Activated CD4-positive, alpha-beta T cell treated with anti-CD3 and anti-CD28 coated beads for 1 hour (primary cell): ENCODE data around the gene KCNJ12.
"Not testable (repeated sequence)": the region's sequence is repeated elsewhere in the genome, so short reads cannot be mapped to it uniquely, and the experiment has no call there.

Experiments
- DNase-seq: peaks from one replicate; pipeline ENCODE4 v3.0.0-alpha.2; 2020

Gene KCNJ12

DNA sequence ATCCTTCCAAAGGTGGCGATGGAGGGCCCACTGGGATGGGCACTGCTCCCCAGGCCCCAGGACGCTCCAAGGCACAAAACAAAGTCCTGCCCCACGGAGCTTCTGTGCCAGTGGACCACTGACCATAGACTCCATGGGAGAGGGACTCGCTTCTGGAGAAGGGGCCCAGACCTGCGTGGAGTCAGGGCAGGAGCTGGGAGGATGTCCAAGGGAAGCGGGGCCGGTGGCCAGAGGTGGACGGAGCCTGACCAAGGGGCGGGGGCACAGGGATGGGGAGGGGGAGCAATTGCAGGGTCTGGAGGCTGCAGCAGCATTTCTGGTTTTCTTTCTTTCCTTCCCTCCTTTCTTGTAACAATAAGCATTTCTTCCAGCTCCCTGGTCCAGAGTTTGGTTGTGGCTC lies 14.1 kb downstream of the KCNJ12 start:
- no peak for DNase-seq

DNA sequence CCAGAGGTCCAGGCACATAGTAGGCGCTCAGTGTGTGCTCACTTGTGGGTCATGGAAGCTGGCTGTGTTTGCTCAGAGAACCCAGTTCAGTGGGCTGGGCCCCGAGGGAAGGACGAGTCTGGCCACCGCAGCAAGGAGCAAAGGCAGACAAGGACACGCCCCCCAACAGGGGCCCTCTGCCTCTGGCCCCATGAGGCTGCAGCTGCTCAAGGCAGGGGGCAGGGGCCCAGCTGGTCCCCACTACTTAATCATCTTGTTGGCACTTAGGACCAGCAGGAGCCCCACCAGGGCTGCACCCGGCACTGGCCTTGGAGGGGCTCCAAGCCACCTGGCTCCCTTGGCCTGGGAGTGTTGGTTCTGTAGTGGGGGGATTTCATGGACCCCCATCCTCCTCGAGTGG lies 16.1 kb downstream of the KCNJ12 start:
- DNase-seq = no peak

DNA sequence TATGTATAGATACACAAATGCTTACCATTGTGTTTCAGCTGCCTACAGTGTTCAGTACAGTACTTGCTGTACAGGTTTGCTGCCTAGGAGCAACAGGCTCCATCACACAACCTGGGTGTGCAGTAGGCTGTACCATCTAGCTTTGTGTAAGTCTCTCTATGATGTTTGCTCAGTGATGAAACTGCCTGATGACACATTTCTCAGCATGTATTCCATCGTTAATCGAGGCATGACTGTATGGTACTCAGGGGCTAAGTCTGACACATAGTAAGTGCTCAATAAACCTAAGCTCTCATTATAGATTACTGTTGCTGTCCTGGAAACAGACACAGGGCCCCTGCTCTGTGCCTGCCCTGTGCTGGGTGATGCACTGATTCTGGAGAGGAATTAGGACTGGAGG lies 18.1 kb downstream of the KCNJ12 start:
- DNase-seq = no peak

DNA sequence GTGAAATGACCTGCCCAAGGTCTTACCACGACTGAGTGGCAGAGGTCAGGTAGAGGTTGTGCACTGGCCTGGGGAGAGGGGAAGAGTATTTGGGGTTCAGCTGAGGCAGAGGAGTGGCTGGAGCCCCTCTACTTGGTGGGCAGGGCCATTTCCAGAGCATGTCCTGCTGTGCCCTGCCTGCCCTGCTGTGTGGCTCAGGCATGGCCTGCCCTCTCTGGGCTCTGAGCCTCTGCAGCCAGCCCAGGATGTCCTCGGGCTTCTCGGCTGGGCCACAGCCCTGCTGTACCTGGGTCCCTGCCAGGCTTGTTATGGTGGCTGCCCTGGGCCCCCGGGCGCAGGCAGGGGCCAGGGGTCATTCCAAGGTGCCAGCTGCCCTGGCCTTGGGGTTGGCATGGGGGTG lies 19.6 kb downstream of the KCNJ12 start:
- DNase-seq = no peak

DNA sequence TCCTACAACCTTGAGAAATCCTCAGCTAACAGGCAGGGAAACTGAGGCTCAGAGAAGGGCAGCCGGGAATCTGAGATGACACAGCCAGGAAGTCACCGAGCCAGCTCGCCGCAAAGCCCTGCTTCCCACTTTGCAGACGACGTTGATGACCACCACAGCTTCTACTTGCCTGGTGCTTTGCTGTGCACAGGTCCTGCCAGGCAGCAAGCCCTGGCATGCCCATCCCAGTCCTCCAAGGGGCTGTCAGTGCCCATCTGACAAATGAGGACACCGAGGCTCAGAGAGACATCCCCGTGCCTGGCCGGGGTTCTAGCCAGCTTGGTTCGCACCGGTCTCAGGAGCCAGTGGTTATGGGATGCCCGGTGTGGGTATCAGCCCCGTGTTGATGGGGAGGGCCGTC lies 20.1 kb downstream of the KCNJ12 start:
- no peak for DNase-seq

DNA sequence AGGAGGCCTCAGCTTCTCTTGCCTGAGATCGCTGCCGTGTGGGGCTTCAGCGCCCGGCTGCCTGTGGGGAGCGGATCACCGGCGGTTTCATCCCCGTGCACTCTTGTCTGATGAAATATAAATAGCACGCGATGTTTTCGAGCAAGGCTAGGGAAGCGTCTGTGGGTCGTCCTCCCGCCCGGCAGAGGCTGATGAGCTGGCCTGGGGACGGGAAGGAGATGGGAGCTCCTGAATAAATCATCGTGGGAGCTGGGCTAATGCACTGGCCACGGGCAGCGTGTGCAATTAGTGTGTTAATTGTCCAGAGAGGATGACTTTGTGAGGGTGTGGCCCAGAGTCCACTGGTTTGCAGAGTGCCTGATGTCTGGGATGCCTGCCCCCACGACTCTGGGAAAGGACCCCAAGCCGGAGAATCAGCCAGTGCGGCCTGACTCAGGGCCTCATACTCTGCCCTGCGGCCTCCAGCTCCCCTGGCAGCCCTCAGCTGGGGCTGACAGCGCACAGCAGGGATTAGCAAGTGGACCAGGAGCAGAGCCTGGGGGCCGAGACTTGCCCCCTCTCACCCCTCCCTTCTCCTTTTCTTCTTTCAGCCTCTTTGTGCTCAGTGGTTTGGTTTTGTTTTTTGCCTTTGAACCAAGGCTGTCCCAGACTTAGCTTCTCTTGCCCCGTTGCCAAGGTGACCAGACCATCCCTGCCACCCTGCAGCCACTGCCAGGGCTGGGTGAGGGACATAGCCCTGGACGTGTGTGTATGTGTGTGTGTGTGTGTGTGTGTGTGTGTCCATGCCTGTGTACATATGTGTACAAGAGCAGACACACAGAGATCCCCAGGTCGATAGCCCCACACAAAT lies 21.4 kb downstream of the KCNJ12 start:
- DNase-seq = no peak

DNA sequence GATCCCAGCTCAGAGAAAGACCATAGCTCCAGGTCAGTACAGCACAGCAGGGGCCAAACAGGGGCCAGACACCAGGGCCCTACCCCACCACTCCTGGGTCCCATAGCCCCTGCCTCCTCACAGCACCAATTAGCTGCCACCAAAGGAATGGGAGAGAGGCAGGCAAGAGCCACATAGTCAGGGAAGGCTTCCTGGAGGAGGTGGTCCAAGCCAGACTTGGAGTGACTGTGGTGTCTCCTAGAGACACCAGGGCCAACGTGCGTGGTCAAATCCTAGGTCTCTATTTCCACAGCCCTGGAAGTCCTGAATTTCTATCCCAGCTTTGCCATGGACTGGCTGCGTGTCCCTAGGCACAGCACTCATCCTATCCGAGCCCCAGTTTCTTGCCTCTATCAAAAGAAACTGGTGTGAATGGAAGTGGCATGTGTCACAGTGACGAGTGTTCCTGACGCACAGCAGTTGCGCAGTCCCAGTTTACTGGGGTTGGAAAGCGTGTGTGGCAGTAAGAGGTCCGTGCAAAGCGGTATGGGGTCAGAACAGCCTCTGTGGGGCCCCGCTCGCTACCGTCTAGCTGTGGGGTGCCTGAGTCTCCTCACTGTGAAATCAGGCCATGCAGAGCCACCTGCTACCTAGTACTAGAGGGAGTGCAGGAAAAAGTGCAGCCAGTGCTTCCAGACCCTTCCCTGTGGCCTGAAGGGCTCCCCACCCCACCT lies 23.5 kb downstream of the KCNJ12 start:
- DNase-seq = no peak

DNA sequence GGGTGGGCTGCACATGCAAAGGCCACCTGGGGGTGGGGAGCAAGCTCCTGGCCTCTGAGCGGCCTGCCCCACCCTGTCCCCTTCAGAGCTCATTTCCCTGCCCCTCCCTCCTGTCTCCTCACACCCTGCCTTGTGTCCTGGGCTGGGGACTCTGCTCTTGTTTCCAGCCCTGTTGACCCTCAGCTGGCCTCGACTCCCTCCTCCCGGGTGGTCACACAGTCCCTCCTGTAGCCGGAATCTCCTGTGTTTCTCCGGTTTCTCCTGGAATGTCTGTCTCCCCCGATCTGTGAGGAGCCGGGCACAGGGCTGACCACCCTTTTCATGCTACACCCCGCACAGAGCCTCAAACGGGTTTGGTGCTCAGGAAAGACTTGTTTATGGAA lies 24.0 kb downstream of the KCNJ12 start:
- DNase-seq = not testable (repeated sequence)

DNA sequence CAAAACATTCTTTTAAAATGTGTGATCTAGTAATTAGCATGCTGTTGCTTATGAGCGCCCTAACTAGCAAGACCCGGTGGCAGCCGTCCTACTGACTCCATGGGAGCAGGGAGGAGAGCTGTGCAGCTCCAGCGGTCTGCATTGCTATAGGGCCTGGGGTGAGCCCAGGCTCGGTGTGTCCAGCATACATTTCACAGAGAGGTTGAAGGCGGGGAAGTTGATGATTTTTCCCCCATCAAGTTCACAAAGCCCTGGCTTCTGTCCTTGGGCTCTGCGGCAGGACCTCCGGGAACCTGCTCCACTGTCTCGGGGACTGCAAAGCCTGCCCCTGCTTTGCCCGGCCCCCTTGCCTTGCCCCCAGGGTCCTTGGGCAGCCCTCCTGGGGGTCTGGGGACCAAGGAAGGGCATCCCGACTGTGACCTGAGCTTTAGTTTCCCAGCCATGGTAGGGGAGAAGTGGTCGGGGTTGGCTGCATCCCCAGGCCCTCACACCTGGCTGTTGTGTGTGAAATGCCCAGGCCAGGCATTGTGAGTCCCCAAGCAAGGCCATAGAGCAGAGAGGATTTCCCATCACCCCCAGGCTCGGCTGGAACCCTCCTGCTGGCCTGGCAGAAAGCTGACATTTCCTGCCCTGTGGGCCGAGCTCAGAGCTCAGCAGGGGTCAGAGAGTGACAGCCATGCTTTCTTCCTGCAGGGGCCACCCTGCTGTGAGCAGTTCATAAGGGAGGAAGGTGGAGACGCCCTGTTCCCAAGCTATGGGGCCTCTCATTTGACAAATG lies 24.8 kb downstream of the KCNJ12 start:
- DNase-seq = no peak

DNA sequence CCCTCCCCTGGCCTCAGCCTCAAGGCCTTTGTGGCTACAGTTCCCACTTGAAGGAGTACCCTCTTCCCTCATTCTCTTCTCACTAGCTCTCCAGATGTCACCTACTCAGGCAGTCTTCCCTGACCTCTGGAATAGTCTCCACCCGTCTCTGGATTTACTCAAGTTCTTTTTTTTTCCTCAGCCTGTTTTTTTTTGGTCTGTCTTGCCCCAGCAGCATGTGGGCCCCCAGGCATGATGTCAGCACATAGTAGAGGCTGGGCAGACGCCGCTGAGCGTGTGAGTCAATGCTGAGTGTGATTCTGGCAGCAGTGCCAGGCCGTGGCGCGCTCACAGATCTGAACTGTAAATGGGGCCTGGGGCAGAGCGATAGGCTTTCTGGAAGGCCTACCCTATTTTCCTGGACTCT lies 26.0 kb downstream of the KCNJ12 start:
- not testable (repeated sequence) for DNase-seq

DNA sequence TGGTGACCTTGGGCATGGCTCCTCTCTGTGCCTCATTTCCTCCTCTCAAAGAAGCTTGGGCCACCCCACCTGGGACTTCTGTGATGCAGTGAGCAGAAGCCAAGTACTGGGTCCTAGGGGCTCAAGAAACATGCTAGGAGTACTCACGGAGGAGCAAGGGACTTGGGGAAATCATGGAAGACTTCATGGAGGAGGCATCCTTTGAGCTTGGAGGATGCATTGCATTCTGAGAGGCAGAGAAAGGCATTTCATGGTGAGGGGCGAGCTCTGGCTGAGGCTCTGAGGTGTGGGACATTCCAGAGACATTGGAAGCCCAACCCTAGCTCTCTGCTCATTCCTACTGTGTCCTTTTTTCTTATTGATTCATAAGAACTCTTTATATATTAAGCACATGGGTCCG lies 26.8 kb downstream of the KCNJ12 start:
- DNase-seq = not testable (repeated sequence)

DNA sequence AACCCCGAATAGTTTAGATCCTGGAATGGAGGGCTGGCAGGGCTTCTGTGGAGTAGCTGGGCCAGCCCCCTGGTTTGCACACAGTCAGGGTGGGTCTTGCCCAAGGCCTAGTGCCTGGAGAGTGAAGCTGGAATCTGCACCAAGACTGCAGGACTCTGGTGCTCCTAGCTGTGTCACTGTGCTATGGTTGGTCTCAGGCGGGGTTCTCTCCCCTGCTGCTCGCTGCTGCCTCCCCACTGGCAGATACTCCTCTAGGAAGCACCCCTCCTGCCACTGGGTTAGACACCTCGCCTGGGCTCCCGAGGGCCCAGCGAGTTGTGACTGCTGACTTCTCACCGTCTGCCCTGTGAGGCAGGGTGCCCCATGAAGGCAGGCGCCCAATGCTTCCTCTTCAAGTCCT lies 27.9 kb downstream of the KCNJ12 start:
- DNase-seq = not testable (repeated sequence)

DNA sequence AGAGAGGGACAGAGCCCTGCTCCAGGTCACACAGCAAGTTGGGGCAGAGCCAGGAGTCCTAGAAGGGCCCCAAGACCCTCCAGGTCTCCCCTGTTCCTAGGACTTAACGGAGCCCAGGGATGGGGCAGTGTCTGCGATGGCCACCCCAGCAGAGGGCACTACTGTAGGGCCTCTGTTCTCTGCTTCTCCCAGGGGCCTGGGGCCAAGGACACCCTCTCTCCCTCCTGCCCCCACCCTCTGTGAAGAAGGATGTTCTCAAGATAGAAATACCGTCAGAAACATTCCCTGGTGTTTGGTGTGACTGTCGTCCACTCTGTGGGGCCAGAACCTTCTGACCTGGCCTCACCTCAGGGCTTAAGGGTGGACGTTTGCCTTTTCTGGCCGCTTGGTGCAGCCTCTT lies 28.4 kb downstream of the KCNJ12 start:
- DNase-seq = not testable (repeated sequence)

DNA sequence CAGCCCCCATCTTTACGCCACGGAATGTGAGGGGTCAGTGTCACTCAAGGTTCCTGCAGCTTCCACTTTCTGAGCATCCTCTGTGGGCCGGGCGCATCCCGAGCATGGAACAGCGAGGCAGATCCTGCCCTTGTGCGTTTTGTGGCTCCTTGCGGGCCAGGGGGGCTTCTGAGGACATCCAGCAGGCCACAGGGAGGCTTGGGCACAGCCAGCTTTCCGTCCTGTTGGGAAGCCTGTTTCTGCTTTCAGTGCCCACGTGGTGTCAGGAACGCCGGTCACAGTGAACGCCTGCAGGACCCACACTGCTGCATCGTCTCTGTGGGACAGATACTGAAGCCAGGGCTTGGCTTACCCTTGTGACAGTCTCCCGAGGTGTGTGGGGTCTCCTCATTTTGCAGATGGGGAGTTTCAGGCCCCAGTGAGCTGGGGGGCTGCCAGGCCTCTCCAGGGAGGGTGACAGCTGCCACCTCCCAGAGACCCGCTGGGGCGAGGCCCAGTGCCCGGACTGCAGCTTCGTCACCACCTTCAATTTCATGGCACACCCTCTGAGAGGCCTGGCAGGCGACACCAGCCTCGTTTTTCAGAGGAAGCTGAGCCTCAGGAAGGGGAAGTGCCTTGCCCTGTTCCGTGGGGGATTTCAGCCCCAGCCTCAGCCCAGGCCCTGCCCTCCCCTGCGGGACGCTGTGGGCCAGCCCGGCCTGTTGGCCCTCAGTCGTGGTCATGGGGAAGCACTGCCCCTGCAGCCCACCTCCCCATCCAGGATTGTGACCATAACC lies 29.0 kb downstream of the KCNJ12 start:
- not testable (repeated sequence) for DNase-seq

DNA sequence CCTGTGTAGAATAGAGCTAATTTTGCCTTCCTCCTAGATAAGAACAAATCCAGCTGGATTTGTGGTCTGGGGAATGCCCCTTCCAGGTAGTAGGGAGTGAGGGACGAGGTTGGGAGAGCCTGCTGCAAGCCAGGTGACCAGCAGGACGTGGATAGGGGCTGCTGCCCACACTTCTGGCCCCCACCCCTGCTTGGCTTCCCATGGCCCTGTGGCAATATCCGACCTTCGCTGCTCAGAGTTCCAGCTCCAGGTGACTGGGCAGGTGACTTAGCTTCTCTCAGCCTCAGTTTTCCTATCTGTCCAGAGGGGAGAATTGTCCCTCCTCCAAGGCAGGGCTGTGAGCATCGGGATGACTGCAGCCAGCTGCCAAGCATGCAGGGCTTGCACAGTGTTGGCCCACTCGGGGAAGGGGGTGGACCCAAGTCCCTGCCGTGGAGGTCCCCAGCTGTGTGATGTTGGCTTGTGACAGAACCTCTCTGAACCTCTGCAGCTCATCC lies 29.8 kb downstream of the KCNJ12 start:
- DNase-seq = not testable (repeated sequence)

DNA sequence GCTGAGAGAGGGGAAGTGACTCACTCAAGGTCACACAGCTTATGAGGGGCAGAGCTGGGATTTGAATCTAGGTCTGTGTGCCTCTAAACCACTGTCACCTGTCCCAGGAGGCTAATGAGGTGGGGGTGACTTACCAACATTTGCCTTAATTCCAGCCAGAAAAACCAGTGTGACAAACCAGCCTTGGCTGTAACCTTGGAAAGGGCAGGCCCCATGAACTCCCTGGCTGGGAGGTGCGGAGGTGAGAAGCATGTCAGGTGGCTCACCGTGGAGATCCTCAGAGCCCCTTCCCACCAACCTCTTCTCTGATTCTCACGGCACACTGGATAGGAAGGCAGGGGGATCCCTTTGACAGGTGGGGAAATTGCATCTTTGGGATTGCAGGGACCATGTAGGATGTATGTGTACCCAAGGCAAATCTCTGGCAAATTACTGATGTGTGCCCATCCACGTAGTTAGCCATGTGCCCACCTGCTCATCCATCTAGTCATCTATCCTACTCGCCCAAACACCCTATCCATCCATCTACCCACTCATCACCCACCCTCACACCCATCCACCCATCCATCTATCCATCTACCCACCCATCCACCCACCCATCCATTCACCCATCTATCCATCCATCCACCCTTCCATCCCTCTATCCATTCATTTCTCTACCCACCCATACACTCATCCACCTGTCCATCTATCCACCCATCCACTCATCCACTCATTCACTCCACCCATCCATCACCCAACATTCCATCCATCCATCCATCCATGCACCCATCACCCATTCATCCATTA lies 30.7 kb downstream of the KCNJ12 start:
- DNase-seq = not testable (repeated sequence)

DNA sequence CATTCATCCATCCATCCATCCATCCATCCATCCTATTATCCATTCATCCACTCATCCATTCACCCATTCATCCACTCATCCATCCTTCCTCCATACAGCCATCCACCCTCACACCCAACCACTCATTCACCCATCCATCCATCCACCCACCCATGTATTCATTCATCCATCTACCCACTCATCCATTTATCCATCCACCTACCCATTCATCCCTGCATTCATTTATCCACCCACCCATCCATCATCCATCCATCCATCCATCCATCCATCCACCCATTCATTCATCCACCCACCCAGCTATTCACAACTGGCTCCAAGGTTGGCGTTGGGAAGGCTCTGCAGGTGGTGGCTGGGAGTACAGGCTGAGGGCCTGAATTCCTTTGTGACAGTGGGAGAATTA lies 31.6 kb downstream of the KCNJ12 start:
- DNase-seq = not testable (repeated sequence)

DNA sequence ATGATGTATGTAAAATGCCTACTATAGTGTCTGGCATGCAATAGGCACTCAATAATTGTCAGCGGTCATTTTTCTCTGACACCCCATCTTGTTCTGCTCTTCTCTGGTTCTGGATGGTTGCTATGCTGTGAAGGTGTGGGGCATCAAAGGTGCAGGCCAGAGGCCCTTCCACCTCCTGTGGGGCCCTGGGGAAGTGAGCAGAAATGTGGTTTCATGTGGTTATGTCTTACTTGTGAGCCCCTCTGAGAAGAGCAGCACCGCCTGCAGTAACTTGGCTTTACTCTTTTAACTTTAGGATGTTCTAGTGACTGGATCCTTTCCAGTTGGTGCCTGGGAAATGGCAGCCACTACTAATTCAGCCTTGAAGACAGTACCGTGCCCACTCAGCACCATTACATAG lies 32.1 kb downstream of the KCNJ12 start:
- not testable (repeated sequence) for DNase-seq

DNA sequence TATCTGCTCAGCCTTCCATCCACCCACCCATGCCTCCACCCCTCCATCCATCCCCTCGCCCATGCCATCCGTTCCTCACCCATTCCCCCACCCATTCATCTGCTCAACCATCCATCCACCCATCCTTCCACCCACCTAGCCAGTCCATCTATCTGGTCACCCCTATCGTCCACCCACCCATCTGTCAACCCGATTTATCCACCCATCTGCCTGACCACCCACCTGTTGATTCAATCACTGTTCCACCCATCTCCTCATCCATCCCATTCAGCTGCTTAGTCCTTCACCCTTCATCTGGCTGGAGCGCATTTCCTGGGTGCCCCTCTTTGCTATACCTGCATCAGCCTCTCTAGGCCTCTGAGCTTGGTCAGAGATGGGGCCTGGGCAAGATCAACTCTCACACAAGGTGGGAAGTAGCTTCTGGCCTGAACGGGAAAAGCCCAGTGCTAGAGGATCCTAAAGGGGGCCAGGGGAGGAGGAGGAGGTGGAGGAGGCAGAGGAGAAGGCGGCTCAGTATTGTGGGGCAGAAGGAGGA lies 32.7 kb downstream of the KCNJ12 start:
- not testable (repeated sequence) for DNase-seq

DNA sequence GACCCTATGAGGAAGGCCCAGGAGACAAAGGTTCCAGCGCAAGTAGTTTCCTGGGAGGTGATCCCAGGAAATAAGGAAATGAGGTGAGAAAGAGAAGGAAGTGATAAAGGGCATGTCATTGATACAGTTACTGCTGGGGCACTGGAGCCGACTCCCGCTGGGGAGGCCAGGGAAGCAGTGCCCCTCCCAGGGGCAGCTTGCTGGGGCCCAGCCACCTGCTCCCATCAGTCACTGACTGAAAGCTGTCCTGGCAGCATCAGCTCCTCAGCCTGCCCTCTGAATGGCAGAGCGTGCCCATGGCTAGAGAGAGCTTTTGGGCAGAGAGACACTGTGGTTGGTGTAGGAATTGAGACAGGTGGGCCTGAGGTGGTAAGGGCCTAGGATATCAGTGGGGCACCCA lies 33.2 kb downstream of the KCNJ12 start:
- DNase-seq = not testable (repeated sequence)

DNA sequence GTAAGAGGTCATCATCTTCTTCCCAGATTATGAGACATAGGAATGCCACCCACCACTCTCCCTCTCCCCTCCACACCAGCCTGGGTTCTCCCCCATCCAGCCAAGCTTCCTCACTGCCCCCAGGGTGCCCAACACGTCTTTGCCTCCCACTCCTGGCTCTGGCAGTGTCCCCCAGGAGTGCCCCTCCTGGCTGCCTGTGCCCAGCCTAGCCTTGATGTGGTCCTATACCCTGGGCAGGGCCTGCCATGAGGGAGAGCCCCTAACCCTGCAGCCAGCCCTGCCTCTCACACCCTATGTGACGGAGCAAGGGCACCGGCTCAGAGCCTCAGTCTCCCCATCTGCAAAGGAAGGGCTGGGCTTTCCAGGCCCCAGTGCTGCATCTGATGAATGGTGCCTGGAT lies 33.8 kb downstream of the KCNJ12 start:
- DNase-seq = not testable (repeated sequence)
